IMR-90 (cell line): ENCODE data around the gene AGAP1. TPM values are rescaled to one million over a fixed set of nuclear protein-coding genes. Genes with fewer than 3 reads are reported as not detected.
A peak's percentile ranks its signal among the peaks of the same experiment; 100 is the strongest.

ENCODE experiments used
- ATAC-seq: fragments of 200-7000 bp; cut with Tn5 transposase; 2 replicates; pipeline ENCODE4 v1.9.1; 2020; ENCODE audit warnings: low read depth, mild to moderate bottlenecking, moderate library complexity
- BruUV-seq: library from RNA; stranded (reverse); fragments of 400-500 nt; replicated peaks from 2 replicates; lab custom pipeline; 2021; lab: Mats Ljungman, UMichigan
- CTCF ChIA-PET: fragments of 300-600 bp; formaldehyde crosslinking; extraction: SDS; loops from one replicate; lab custom pipeline; 2021; ENCODE audit warnings: antibody characterized with exemption; lab: Yijun Ruan, JAX
- POLR2A ChIA-PET: fragments of 300-600 bp; sonication (Branson Sonifier 250); formaldehyde crosslinking; loops from one replicate; lab custom pipeline; 2022; ENCODE audit warnings: antibody characterized with exemption; ENCODE audit not compliant: unreplicated experiment; lab: Charles Lee
- DNase-seq: peaks from one replicate; pipeline ENCODE4 v3.0.0; 2013
- H2AFZ ChIP-seq: replicated peaks from 2 replicates; pipeline ENCODE3; 2013; ENCODE audit warnings: low read length, mild to moderate bottlenecking; ENCODE audit not compliant: poor library complexity
- H2AK5ac ChIP-seq: 2 replicates; pipeline ENCODE4 v1.6.1; 2013; ENCODE audit warnings: low read depth, low read length, inconsistent platforms
- H2AK9ac ChIP-seq: replicated peaks from 2 replicates; pipeline ENCODE3; 2013; ENCODE audit warnings: mild to moderate bottlenecking, low read depth, low read length, moderate library complexity; ENCODE audit not compliant: poor library complexity
- H2BK120ac ChIP-seq: 2 replicates; pipeline ENCODE4 v1.6.1; 2013; ENCODE audit warnings: low read depth, low read length, inconsistent platforms
- H2BK15ac ChIP-seq: 3 replicates; pipeline ENCODE4 v1.6.1; 2013; ENCODE audit warnings: low read depth, low read length, inconsistent platforms
- H2BK20ac ChIP-seq: 2 replicates; pipeline ENCODE4 v1.6.1; 2013; ENCODE audit warnings: low read depth, mild to moderate bottlenecking, inconsistent platforms, low read length, moderate library complexity
- H2BK5ac ChIP-seq: 2 replicates; pipeline ENCODE4 v1.6.1; 2013; ENCODE audit warnings: mild to moderate bottlenecking, low read depth, low read length, inconsistent platforms; ENCODE audit not compliant: poor library complexity, severe bottlenecking
- H3K14ac ChIP-seq: replicated peaks from 2 replicates; pipeline ENCODE4 v1.6.1; 2013; ENCODE audit warnings: low read depth, low read length, inconsistent platforms
- H3K18ac ChIP-seq: 2 replicates; pipeline ENCODE4 v1.6.1; 2013; ENCODE audit warnings: low read depth, low read length, control low read depth
- H3K23ac ChIP-seq: 2 replicates; pipeline ENCODE4 v1.6.1; 2013; ENCODE audit warnings: low read depth, low read length, inconsistent platforms
- H3K27ac ChIP-seq: 2 replicates; pipeline ENCODE4 v1.5.1; 2013; ENCODE audit warnings: mild to moderate bottlenecking, control low read depth, low read length; ENCODE audit not compliant: insufficient read depth
- H3K27me3 ChIP-seq: 2 replicates; pipeline ENCODE4 v1.6.1; 2013; ENCODE audit warnings: low read length; ENCODE audit not compliant: control insufficient read depth, insufficient read depth
- H3K36me3 ChIP-seq: 2 replicates; pipeline ENCODE4 v1.6.1; 2013; ENCODE audit warnings: low read length, mixed read lengths; ENCODE audit not compliant: control insufficient read depth, insufficient read depth
- H3K4ac ChIP-seq: 2 replicates; pipeline ENCODE4 v1.6.1; 2013; ENCODE audit warnings: low read depth, low read length, inconsistent platforms
- H3K4me1 ChIP-seq: 2 replicates; pipeline ENCODE4 v1.6.1; 2013; ENCODE audit warnings: low read length, mixed read lengths; ENCODE audit not compliant: control insufficient read depth, insufficient read depth
- H3K4me2 ChIP-seq: 2 replicates; pipeline ENCODE4 v1.6.1; 2013; ENCODE audit warnings: low read depth, mild to moderate bottlenecking, control low read depth, low read length, moderate library complexity
- H3K4me3 ChIP-seq: 2 replicates; pipeline ENCODE4 v1.5.1; 2013; ENCODE audit warnings: low read depth, mild to moderate bottlenecking, control low read depth, low read length, moderate library complexity; ENCODE audit not compliant: insufficient read depth
- H3K56ac ChIP-seq: 2 replicates; pipeline ENCODE4 v1.6.1; 2013; ENCODE audit warnings: low read length, inconsistent platforms; ENCODE audit not compliant: insufficient read depth; ENCODE audit errors: extremely low read depth
- H3K79me1 ChIP-seq, 2 experiments: 2 replicates each; pipeline ENCODE4 v1.6.1; 2013; ENCODE audit warnings: low read length in 2 of 2, inconsistent platforms in 1 of 2, low read depth in 1 of 2
- H3K9ac ChIP-seq: 2 replicates; pipeline ENCODE4 v1.6.1; 2013; ENCODE audit warnings: low read depth, low read length, control low read depth
- H3K9me1 ChIP-seq: 2 replicates; pipeline ENCODE4 v1.6.1; 2013; ENCODE audit warnings: low read length, inconsistent platforms; ENCODE audit not compliant: insufficient read depth
- H3K9me3 ChIP-seq: 2 replicates; pipeline ENCODE4 v1.6.1; 2013; ENCODE audit warnings: low read length; ENCODE audit not compliant: control insufficient read depth, insufficient read depth
- H4K20me1 ChIP-seq: 2 replicates; pipeline ENCODE4 v1.6.1; 2013; ENCODE audit warnings: low read length, inconsistent platforms; ENCODE audit not compliant: insufficient read depth
- H4K5ac ChIP-seq: 2 replicates; pipeline ENCODE4 v1.6.1; 2013; ENCODE audit warnings: mild to moderate bottlenecking, low read depth, low read length, control low read depth
- H4K8ac ChIP-seq, 2 experiments: 2 replicates each; pipeline ENCODE4 v1.6.1; 2013; ENCODE audit warnings: low read depth in 2 of 2, low read length in 2 of 2, control low read depth in 1 of 2, inconsistent platforms in 1 of 2
- H4K91ac ChIP-seq: 2 replicates; pipeline ENCODE4 v1.6.1; 2013; ENCODE audit warnings: low read depth, low read length, inconsistent platforms; ENCODE audit not compliant: insufficient read depth
- CEBPB ChIP-seq: IDR thresholded peaks from 2 replicates; pipeline ENCODE4 v1.6.1; 2012; ENCODE audit warnings: low read depth, low read length, improper control_type of control experiment
- CHD1 ChIP-seq: IDR thresholded peaks from 2 replicates; pipeline ENCODE4 v1.6.1; 2012; ENCODE audit warnings: low read depth, low read length, improper control_type of control experiment
- ELK1 ChIP-seq: fragments of 150-350 bp; IDR thresholded peaks from 2 replicates; pipeline ENCODE4 v1.6.1; 2016; ENCODE audit warnings: low read depth, mild to moderate bottlenecking, low read length, moderate library complexity, borderline replicate concordance
- FOS ChIP-seq: fragments of 150-350 bp; IDR thresholded peaks from 2 replicates; pipeline ENCODE4 v1.6.1; 2016; ENCODE audit warnings: low read depth, low read length
- POLR2A ChIP-seq: IDR thresholded peaks from 2 replicates; pipeline ENCODE4 v1.6.1; 2012; ENCODE audit warnings: mild to moderate bottlenecking, low read depth, low read length
- RCOR1 ChIP-seq: IDR thresholded peaks from 2 replicates; pipeline ENCODE4 v1.6.1; 2012; ENCODE audit warnings: mild to moderate bottlenecking, low read length, improper control_type of control experiment; ENCODE audit not compliant: insufficient replicate concordance
- USF2 ChIP-seq: fragments of 150-350 bp; IDR thresholded peaks from 2 replicates; pipeline ENCODE4 v1.6.1; 2017; ENCODE audit warnings: mild to moderate bottlenecking, antibody characterized with exemption, low read length, low read depth
- WGBS, 2 experiments: methylation state at CpG; one replicate each; pipeline versions ENCODE4 v1.1.5 to v1.1.7; 2013; ENCODE audit warnings: missing lambda C conversion rate in 2 of 2; ENCODE audit not compliant: insufficient read length in 1 of 2; ENCODE audit errors: extremely low coverage in 2 of 2; 5-methylcytosine and 5-hydroxymethylcytosine counted together
- dilution Hi-C: fragments of 300-500 bp; cut with HindIII; formaldehyde crosslinking; loops from one replicate; pipeline ENCODE4 v1.14.3; 2018; ENCODE audit warnings: low sequenced_read_pairs; ENCODE audit not compliant: unreplicated experiment
- in situ Hi-C: fragments of 300-500 bp; cut with MboI; formaldehyde crosslinking; loops from 3 replicates; pipeline ENCODE4 v1.14.3; 2019; ENCODE audit warnings: low sequenced_read_pairs, inconsistent platforms, mixed read lengths
- intact Hi-C: fragments of 100-400 bp; cut with micrococcal nuclease; formaldehyde crosslinking; loops from 2 replicates; pipeline ENCODE4 v1.10.0; 2022
- polyA plus RNA-seq, 3 experiments: library from polyadenylated mRNA; depleted of rRNA; stranded (reverse); fragments of >200 nt; gene quantifications; 2 replicates each; pipeline ENCODE4 v1.2.3, GENCODE V29; 2012; ENCODE audit warnings: low replicate concordance in 1 of 3
- total RNA-seq: library from RNA; depleted of rRNA; stranded (reverse); fragments of >200 nt; gene quantifications from 2 replicates; pipeline ENCODE4 v1.2.3, GENCODE V29; 2012

AGAP1 gene
- total and polyA plus RNA-seq, 2 of the 4 experiments (the other 2 are of a cell fraction), result 15.1 to 16.4 TPM

DNA sequence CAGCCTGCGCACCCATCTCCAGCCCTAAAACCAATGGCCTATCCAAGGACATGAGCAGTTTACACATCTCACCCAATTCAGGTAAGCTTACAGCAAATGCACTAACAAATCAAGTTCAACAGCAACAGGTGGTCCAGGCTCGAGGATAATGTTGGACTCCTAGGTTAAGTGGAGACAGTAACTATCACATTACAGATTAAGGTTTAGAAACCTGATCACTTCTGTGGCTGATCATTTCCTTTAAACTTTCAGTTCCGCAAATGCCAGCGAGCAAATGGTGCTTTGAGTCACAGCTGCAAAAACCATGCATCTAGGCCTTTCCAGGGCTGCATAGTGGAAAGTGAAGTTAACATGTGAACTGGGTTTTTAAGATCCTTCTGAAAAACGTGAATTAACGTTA is 415.0 kb downstream of the AGAP1 start:
- CTCF ChIA-PET, result no interaction called here
- Histone ChIP-seq H3K23ac (no peak overlapping the region), H3K27ac (no peak overlapping the region), H3K9me3 (no peaks in the 10 kb centered on the region), H4K8ac (no peak overlapping the region), H2AK5ac (no peak overlapping the region), H2BK5ac (no peak overlapping the region), H3K18ac (no peak overlapping the region; the same call in 1 of the 2 replicates), H2AK9ac (peak overlapping the region; percentile 57), H3K79me1 (no peaks in the 10 kb centered on the region), H4K5ac (no peak overlapping the region), H4K20me1 (no peaks in the 10 kb centered on the region), H3K4ac (no peak overlapping the region), H3K4me3 (no peak overlapping the region), H4K91ac (no peak overlapping the region), H2BK15ac (no peak overlapping the region), H2BK120ac (no peak overlapping the region), H3K36me3 (peaks cover 6% of the 10 kb centered on the region), H2BK20ac (no peak overlapping the region), H3K27me3 (no peaks in the 10 kb centered on the region), H2AFZ (no peak overlapping the region), H3K9me1 (peaks cover 9% of the 10 kb centered on the region; the same call in 1 of the 2 replicates), H3K4me1 (no peaks in the 10 kb centered on the region), H3K56ac (no peak overlapping the region), H3K9ac (no peak overlapping the region), H3K14ac (no peak overlapping the region), H3K4me2 (no peak overlapping the region)
- intact Hi-C loops, result no loop called here
- in situ Hi-C loops, result no loop called here
- ATAC-seq (no peak), DNase-seq (no peak)
- dilution Hi-C loops, result no loop called here
- BruUV-seq, result no TSS peak
- no peak for TF ChIP-seq CEBPB
- TF ChIP-seq POLR2A, result no peak
- TF ChIP-seq CHD1, result no peak
- TF ChIP-seq USF2, result no peak
- no peak for TF ChIP-seq ELK1
- TF ChIP-seq RCOR1, result no peak
- no peak for TF ChIP-seq FOS
- no CpG with 5 or more reads among the region's 6 CpGs for WGBS, 2 experiments
- POLR2A ChIA-PET, result no interaction called here
